ES-I3 (cell line): Measurements from ENCODE around the gene GBF1.

Experiments
- H3K36me3 ChIP-seq: 2 replicates; pipeline ENCODE4 v1.6.1; 2013; ENCODE audit warnings: mild to moderate bottlenecking, low read length, control low read depth, moderate library complexity; ENCODE audit not compliant: insufficient read depth
- H3K4me1 ChIP-seq: 2 replicates; pipeline ENCODE4 v1.6.1; 2013; ENCODE audit warnings: mild to moderate bottlenecking, control low read depth, low read length; ENCODE audit not compliant: insufficient read depth
- H3K9ac ChIP-seq: 2 replicates; pipeline ENCODE4 v1.6.1; 2013; ENCODE audit warnings: low read depth, mild to moderate bottlenecking, low read length, moderate library complexity
- H3K9me3 ChIP-seq: 2 replicates; pipeline ENCODE4 v1.6.1; 2013; ENCODE audit warnings: mild to moderate bottlenecking, low read length, moderate library complexity; ENCODE audit not compliant: control insufficient read depth, insufficient read depth

GBF1 gene

GRCh38 chr10:102398172-102399020 is 153.1 kb downstream of the GBF1 start:
- Histone ChIP-seq H3K9ac (no peak overlapping the region), H3K4me1 (peaks cover 9% of the 10 kb centered on the region; the same call in 1 of the 2 replicates), H3K36me3 (no peaks in the 10 kb centered on the region), H3K9me3 (no peaks in the 10 kb centered on the region)

DNA sequence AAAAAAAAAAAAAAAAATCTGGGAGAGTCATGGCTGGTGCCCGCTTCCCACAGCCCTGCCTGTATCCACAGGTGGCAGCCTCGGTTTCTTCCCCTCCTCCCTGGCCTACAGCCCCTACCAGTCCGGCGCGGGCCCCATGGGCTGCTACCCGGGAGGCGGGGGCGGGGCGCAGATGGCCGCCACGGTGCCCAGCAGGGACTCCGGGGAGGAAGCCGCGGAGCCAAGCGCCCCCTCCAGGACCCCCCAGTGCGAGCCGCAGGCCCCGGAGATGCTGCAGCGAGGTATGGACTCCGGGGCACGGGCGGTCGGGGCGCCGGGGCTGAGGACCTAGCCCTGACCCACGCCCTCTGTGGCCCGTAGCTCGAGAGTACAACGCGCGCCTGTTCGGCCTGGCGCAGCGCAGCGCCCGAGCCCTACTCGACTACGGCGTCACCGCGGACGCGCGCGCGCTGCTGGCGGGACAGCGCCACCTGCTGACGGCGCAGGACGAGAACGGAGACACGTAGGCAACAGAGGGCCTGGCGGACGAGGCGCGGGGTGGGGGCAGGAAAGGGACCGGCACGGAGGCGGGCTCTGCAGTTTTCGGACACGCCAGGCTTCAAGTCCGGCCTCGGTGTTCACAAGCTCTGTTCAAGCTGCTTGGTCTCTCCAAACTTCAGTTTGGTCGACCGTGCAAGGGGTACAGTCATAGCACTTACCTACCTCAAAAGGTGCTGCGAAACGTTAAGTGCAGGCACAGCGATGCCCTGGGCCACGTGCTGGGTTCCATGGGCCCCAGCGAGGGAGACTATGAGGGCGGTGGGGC is 154.1 kb downstream of the GBF1 start:
- peak overlapping the region; percentile 45 for H3K9ac ChIP-seq
- no peaks in the 10 kb centered on the region for H3K36me3 ChIP-seq
- no peaks in the 10 kb centered on the region for H3K9me3 ChIP-seq
- H3K4me1 ChIP-seq, result peaks cover 9% of the 10 kb centered on the region; the same call in 1 of the 2 replicates

DNA sequence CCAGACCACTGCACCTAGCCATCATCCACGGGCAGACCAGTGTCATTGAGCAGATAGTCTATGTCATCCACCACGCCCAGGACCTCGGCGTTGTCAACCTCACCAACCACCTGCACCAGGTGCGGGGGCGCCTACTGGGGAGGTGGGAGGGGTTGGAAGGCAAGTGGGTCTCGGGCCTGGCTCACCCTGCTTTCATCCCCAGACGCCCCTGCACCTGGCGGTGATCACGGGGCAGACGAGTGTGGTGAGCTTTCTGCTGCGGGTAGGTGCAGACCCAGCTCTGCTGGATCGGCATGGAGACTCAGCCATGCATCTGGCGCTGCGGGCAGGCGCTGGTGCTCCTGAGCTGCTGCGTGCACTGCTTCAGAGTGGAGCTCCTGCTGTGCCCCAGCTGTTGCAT is 154.7 kb downstream of the GBF1 start:
- Histone ChIP-seq H3K36me3 (no peaks in the 10 kb centered on the region), H3K9me3 (no peaks in the 10 kb centered on the region), H3K4me1 (peaks cover 9% of the 10 kb centered on the region; the same call in 1 of the 2 replicates), H3K9ac (peak overlapping the region; percentile 45; the same call in 1 of the 2 replicates)

GRCh38 chr10:102400598-102401341 is 155.4 kb downstream of the GBF1 start:
- no peaks in the 10 kb centered on the region for H3K36me3 ChIP-seq
- no peaks in the 10 kb centered on the region for H3K9me3 ChIP-seq
- no peak overlapping the region for H3K9ac ChIP-seq
- peaks cover 9% of the 10 kb centered on the region; the same call in 1 of the 2 replicates for H3K4me1 ChIP-seq

- Histone ChIP-seq H3K4me1 (peaks cover 9% of the 10 kb centered on the region; the same call in 1 of the 2 replicates), H3K36me3 (no peaks in the 10 kb centered on the region), H3K9ac (no peak overlapping the region), H3K9me3 (no peaks in the 10 kb centered on the region)
Measured at GRCh38 chr10:102401342-102401654, 156.0 kb downstream of the GBF1 start.

DNA sequence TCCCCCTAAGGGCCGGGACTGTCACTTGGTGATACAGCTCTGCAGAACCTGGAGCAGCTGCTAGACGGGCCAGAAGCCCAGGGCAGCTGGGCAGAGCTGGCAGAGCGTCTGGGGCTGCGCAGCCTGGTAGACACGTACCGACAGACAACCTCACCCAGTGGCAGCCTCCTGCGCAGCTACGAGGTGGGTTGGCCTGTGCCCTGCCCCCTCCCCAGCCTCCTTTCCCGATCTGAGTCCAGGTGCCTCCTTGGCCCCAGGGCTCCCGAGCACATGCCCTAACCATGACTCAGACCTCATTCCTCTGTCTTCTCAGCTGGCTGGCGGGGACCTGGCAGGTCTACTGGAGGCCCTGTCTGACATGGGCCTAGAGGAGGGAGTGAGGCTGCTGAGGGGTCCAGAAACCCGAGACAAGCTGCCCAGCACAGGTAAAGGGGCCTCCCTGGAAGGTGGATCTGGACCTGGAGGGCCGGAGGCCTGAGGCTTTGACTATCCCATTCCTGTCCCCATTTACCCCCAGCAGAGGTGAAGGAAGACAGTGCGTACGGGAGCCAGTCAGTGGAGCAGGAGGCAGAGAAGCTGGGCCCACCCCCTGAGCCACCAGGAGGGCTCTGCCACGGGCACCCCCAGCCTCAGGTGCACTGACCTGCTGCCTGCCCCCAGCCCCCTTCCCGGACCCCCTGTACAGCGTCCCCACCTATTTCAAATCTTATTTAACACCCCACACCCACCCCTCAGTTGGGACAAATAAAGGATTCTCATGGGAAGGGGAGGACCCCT is 156.6 kb downstream of the GBF1 start:
- Histone ChIP-seq H3K36me3 (no peaks in the 10 kb centered on the region), H3K9me3 (no peaks in the 10 kb centered on the region), H3K4me1 (peaks cover 9% of the 10 kb centered on the region; the same call in 1 of the 2 replicates), H3K9ac (no peak overlapping the region)

DNA sequence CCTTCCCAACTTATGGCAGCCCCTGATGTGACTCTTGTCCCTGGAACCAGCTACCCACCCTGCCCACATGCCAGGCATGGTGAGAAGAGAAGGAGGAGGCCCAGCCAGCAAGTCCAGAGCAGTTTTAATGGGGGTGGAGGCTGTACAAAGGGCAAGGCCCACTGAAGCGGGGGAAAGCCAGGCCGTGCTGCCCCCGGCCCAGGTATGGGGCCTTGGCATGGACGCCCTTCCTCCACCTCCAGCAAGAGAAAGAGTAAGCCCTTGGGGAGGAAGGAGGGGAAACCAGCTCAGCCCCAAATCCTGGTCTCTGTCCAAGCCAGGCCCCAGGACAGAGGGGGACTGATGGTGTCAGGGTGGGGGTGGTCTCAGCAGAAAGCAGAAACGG is 157.2 kb downstream of the GBF1 start:
- Histone ChIP-seq H3K9ac (no peak overlapping the region), H3K9me3 (no peaks in the 10 kb centered on the region), H3K4me1 (peaks cover 9% of the 10 kb centered on the region; the same call in 1 of the 2 replicates), H3K36me3 (no peaks in the 10 kb centered on the region)

DNA sequence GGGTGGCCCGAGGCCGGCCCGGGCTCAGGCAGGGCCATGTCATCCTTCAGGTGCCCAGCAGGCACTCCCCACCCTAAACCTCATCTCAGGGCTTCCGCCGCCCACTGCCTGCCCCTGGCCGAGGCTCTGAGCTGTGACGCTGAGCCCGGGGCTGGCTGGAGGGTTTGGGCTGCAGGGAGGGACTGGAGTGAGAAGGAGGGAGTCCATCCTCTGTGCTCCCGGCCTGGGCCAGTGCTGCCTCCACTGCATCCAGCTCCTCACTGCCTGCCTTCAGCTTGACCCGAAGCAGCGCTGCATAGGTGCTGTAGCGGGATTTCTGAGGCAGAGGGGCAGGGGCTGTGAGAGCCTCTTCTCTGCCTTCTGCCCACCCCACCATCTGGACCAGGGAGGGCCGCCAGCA is 157.8 kb downstream of the GBF1 start:
- Histone ChIP-seq H3K36me3 (no peaks in the 10 kb centered on the region), H3K9me3 (no peaks in the 10 kb centered on the region), H3K4me1 (peaks cover 9% of the 10 kb centered on the region; the same call in 1 of the 2 replicates), H3K9ac (no peak overlapping the region)

DNA sequence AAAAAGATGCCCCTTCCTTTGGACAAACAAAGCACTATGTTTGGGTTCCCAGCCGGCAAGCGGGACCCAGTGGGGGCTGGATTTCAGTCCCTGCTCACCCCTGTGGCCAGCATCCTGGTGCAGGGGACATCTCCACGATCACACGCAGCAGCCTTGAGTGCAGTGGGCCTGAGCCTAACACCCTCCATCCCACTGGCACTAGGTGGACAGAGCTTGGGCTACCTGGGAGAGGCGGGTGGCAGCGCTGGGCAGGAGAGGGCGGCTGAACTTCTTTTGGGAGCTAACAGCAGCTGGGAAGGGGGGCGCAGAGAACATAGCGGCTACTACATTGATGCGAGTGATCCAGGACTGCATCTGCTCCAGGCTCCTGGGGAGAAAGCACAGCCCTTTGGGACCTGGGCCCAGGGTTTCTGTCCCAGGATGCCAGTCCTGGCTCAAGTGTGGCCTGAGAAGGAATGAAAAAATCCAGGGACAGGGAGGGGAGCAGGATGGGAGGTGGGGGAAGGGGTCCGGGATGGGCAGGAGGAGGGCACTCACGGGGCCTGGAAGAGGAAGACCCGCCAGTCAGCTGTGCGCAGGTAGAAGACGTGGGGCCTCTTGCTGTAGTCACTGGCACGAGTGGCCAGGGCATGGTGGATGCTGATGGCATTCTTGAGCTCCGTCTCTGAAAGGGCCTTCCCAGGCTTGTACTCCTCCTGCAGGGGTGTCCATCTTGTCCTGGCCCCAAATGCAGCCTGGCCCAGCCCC is 159.2 kb downstream of the GBF1 start:
- H3K4me1 ChIP-seq, result peaks cover 10% of the 10 kb centered on the region; the same call in 1 of the 2 replicates
- no peaks in the 10 kb centered on the region for H3K36me3 ChIP-seq
- no peaks in the 10 kb centered on the region for H3K9me3 ChIP-seq
- no peak overlapping the region for H3K9ac ChIP-seq

DNA sequence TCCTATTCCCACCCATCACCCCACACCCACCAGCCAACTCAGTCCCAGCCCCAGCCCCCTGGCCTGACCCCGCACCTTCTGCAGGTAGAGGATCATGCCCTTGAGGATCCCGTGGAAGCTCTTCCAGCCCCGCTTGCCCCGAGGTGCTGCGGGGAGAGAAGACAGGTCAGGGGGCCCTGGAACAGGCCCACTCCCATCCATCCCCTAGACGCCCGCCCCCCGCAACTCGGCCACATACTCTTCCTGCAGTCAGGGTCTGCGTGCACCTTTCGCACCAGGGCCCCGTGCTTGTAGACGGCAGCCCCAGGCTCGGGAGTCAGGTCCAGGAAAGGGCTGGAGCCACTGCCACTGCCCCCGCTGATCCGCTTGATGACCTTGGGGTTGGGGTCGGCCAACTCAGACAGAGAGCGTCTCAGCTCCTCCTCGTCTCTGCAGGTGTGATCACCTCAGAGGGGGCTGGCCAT is 159.8 kb downstream of the GBF1 start:
- H3K9me3 ChIP-seq, result no peaks in the 10 kb centered on the region
- H3K9ac ChIP-seq, result no peak overlapping the region
- H3K4me1 ChIP-seq, result peaks cover 13% of the 10 kb centered on the region; the same call in 1 of the 2 replicates
- no peaks in the 10 kb centered on the region for H3K36me3 ChIP-seq

- H3K36me3 ChIP-seq, result no peaks in the 10 kb centered on the region
- peaks cover 13% of the 10 kb centered on the region; the same call in 1 of the 2 replicates for H3K4me1 ChIP-seq
- no peak overlapping the region for H3K9ac ChIP-seq
- no peaks in the 10 kb centered on the region for H3K9me3 ChIP-seq
Measured at GRCh38 chr10:102405632-102406031, 160.3 kb downstream of the GBF1 start.

- H3K9me3 ChIP-seq, result no peaks in the 10 kb centered on the region
- no peaks in the 10 kb centered on the region for H3K36me3 ChIP-seq
- peaks cover 17% of the 10 kb centered on the region; the same call in 1 of the 2 replicates for H3K4me1 ChIP-seq
- no peak overlapping the region for H3K9ac ChIP-seq
Measured at GRCh38 chr10:102406815-102407214, 161.5 kb downstream of the GBF1 start.
